ENCODE results near the gene CCNYL1.
A peak's percentile ranks its signal among the peaks of the same experiment; 100 is the strongest.
"Not testable (repeated sequence)": the region's sequence is repeated elsewhere in the genome, so short reads cannot be mapped to it uniquely, and the experiment has no call there.

The CCNYL1 gene

GRCh38 chr2:207698301-207698700 lies 13.1 kb upstream of the CCNYL1 start:
- DNase-seq, result no peak

GRCh38 chr2:207704078-207704477 lies 7.4 kb upstream of the CCNYL1 start:
- DNase-seq, result no peak

GRCh38 chr2:207704671-207705070 lies 6.8 kb upstream of the CCNYL1 start:
- no peak for DNase-seq

GRCh38 chr2:207706936-207707860 lies 4.2 kb upstream of the CCNYL1 start:
- DNase-seq, result no peak

- DNase-seq, result no peak
These were observed 500 bp downstream of the CCNYL1 start for GRCh38 chr2:207711750-207712530.

GRCh38 chr2:207716056-207716455 lies 4.6 kb downstream of the CCNYL1 start:
- no peak for DNase-seq

GRCh38 chr2:207718521-207718920 lies 7.1 kb downstream of the CCNYL1 start:
- no peak for DNase-seq

GRCh38 chr2:207719008-207719407 lies 7.6 kb downstream of the CCNYL1 start:
- no peak for DNase-seq

- DNase-seq, result not testable (repeated sequence)
These were observed 8.2 kb downstream of the CCNYL1 start for GRCh38 chr2:207719655-207720054.

GRCh38 chr2:207720517-207721187 lies 9.2 kb downstream of the CCNYL1 start:
- no peak for DNase-seq

- no peak for DNase-seq
These were observed 11.5 kb downstream of the CCNYL1 start for GRCh38 chr2:207722773-207723424.

GRCh38 chr2:207723425-207723787 lies 12.0 kb downstream of the CCNYL1 start:
- not testable (repeated sequence) for DNase-seq

GRCh38 chr2:207724113-207724512 lies 12.7 kb downstream of the CCNYL1 start:
- no peak for DNase-seq

- peak; percentile 47 for DNase-seq
These were observed 14.6 kb downstream of the CCNYL1 start for GRCh38 chr2:207725873-207726578.

GRCh38 chr2:207727261-207727660 lies 15.8 kb downstream of the CCNYL1 start:
- no peak for DNase-seq

GRCh38 chr2:207729465-207729998 lies 18.1 kb downstream of the CCNYL1 start:
- no peak for DNase-seq

- DNase-seq, result no peak
These were observed 19.7 kb downstream of the CCNYL1 start for GRCh38 chr2:207731138-207731537.

GRCh38 chr2:207733597-207734240 lies 22.3 kb downstream of the CCNYL1 start:
- DNase-seq, result no peak

- DNase-seq, result no peak
These were observed 22.8 kb downstream of the CCNYL1 start for GRCh38 chr2:207734264-207734635.

GRCh38 chr2:207734636-207735512 lies 23.4 kb downstream of the CCNYL1 start:
- DNase-seq, result no peak

Measured in NCI-H1417 treated with DMSO at 0.1 percent for 48 hours (cell line).